Measurements from ENCODE around the gene METTL15. TPM values are rescaled to one million over a fixed set of nuclear protein-coding genes. Genes with fewer than 3 reads are reported as not detected.
"Not testable (repeated sequence)": the region's sequence is repeated elsewhere in the genome, so short reads cannot be mapped to it uniquely, and the experiment has no call there.

The METTL15 gene
- total RNA-seq, 3 donors from 2014 or later (not counting 1 experiment from before 2014, with no cell fraction given): 7.4 to 12.1 (median 9.1) TPM

GRCh38 chr11:28209906-28210305 is 101.7 kb downstream of the METTL15 start:
- no peak overlapping the region for H3K4me3 Mint-ChIP-seq
- H3K4me3 ChIP-seq (ENCODE audit: low read length): no peak overlapping the region
- DNase-seq: no peak
- peaks cover 6% of the 10 kb centered on the region for H3K36me3 ChIP-seq (ENCODE audit: control insufficient read depth, insufficient read depth, low read length)
- peaks cover 6% of the 10 kb centered on the region for H3K36me3 Mint-ChIP-seq
- no peaks in the 10 kb centered on the region for H3K4me1 ChIP-seq (ENCODE audit: control insufficient read depth, insufficient read depth, low read length)
- H3K27ac Mint-ChIP-seq: no peak overlapping the region
- WGBS (ENCODE audit: insufficient coverage): no CpG with 5 or more reads among the region's 1 CpG
- no peaks in the 10 kb centered on the region for H3K9me3 ChIP-seq (ENCODE audit: control insufficient read depth, insufficient read depth, low read length)
- TF ChIP-seq CTCF (IDR thresholded peaks at IDR 0.05): no peak
- peaks cover 7 to 17% of the 10 kb centered on the region in 2 donors for H3K4me1 Mint-ChIP-seq
- no peak overlapping the region for H3K27ac ChIP-seq (ENCODE audit: low read length)
- no peaks in the 10 kb centered on the region for H3K27me3 ChIP-seq (ENCODE audit: control insufficient read depth, insufficient read depth, low read length)
- no peak for ATAC-seq
- intact Hi-C loops (cut with micrococcal nuclease): no loop called here
- H3K27me3 Mint-ChIP-seq (ENCODE audit: low read depth in 2 of 2): no peaks in the 10 kb centered on the region
- H3K9me3 Mint-ChIP-seq: no peaks in the 10 kb centered on the region

- H3K4me3 Mint-ChIP-seq; H3K4me3 ChIP-seq (ENCODE audit: low read length); H3K9me3 ChIP-seq (ENCODE audit: control insufficient read depth, insufficient read depth, low read length); H3K27ac ChIP-seq (ENCODE audit: low read length); ATAC-seq; H3K36me3 Mint-ChIP-seq; intact Hi-C loops (cut with micrococcal nuclease); H3K27me3 Mint-ChIP-seq (ENCODE audit: low read depth in 2 of 2); H3K27ac Mint-ChIP-seq; H3K36me3 ChIP-seq (ENCODE audit: control insufficient read depth, insufficient read depth, low read length); H3K27me3 ChIP-seq (ENCODE audit: control insufficient read depth, insufficient read depth, low read length); H3K9me3 Mint-ChIP-seq; H3K4me1 ChIP-seq (ENCODE audit: control insufficient read depth, insufficient read depth, low read length); DNase-seq: not testable (repeated sequence)
- WGBS (ENCODE audit: insufficient coverage): 93% methylated on average over 9 of the region's 9 CpGs
- H3K4me1 Mint-ChIP-seq: peaks cover 21 to 27% of the 10 kb centered on the region in 2 donors
Measured at GRCh38 chr11:28222063-28222462, 113.9 kb downstream of the METTL15 start.

- Mint-ChIP-seq H3K27ac (no peak overlapping the region), H3K36me3 (no peaks in the 10 kb centered on the region), H3K9me3 (no peaks in the 10 kb centered on the region), H3K4me3 (no peak overlapping the region), H3K27me3 (ENCODE audit: low read depth in 2 of 2) (no peaks in the 10 kb centered on the region), H3K4me1 (peaks cover 14 to 19% of the 10 kb centered on the region in 2 donors)
- Histone ChIP-seq H3K4me1 (ENCODE audit: control insufficient read depth, insufficient read depth, low read length) (no peaks in the 10 kb centered on the region), H3K4me3 (ENCODE audit: low read length) (no peak overlapping the region), H3K9me3 (ENCODE audit: control insufficient read depth, insufficient read depth, low read length) (no peaks in the 10 kb centered on the region), H3K27me3 (ENCODE audit: control insufficient read depth, insufficient read depth, low read length) (no peaks in the 10 kb centered on the region), H3K36me3 (ENCODE audit: control insufficient read depth, insufficient read depth, low read length) (no peaks in the 10 kb centered on the region), H3K27ac (ENCODE audit: low read length) (no peak overlapping the region)
- DNase-seq (no peak), ATAC-seq (no peak)
- no peak for TF ChIP-seq CTCF (IDR thresholded peaks at IDR 0.05)
- intact Hi-C loops (cut with micrococcal nuclease): no loop called here
- 67% methylated on average over 1 of the region's 1 CpG for WGBS (ENCODE audit: insufficient coverage)
Measured at GRCh38 chr11:28223577-28223976, 115.4 kb downstream of the METTL15 start.

- H3K27me3 ChIP-seq (ENCODE audit: control insufficient read depth, insufficient read depth, low read length): no peaks in the 10 kb centered on the region
- no peak overlapping the region for H3K4me3 Mint-ChIP-seq
- H3K4me1 ChIP-seq (ENCODE audit: control insufficient read depth, insufficient read depth, low read length): no peaks in the 10 kb centered on the region
- no peak overlapping the region for H3K27ac Mint-ChIP-seq
- ATAC-seq: no peak
- no CpG with 5 or more reads among the region's 2 CpGs for WGBS (ENCODE audit: insufficient coverage)
- no peak for DNase-seq
- no peaks in the 10 kb centered on the region for H3K9me3 Mint-ChIP-seq
- no peak overlapping the region for H3K4me3 ChIP-seq (ENCODE audit: low read length)
- no peaks in the 10 kb centered on the region for H3K27me3 Mint-ChIP-seq (ENCODE audit: low read depth in 2 of 2)
- H3K36me3 ChIP-seq (ENCODE audit: control insufficient read depth, insufficient read depth, low read length): no peaks in the 10 kb centered on the region
- TF ChIP-seq CTCF (IDR thresholded peaks at IDR 0.05): no peak
- intact Hi-C loops (cut with micrococcal nuclease): no loop called here
- H3K36me3 Mint-ChIP-seq: no peaks in the 10 kb centered on the region
- no peaks in the 10 kb centered on the region for H3K9me3 ChIP-seq (ENCODE audit: control insufficient read depth, insufficient read depth, low read length)
- H3K4me1 Mint-ChIP-seq: peaks cover 9 to 15% of the 10 kb centered on the region in 2 donors
- no peak overlapping the region for H3K27ac ChIP-seq (ENCODE audit: low read length)
Measured at GRCh38 chr11:28223994-28224393, 115.8 kb downstream of the METTL15 start.

All from natural killer cell (primary cell).